Measurements from ENCODE around the gene TENM4.

TENM4 gene

DNA sequence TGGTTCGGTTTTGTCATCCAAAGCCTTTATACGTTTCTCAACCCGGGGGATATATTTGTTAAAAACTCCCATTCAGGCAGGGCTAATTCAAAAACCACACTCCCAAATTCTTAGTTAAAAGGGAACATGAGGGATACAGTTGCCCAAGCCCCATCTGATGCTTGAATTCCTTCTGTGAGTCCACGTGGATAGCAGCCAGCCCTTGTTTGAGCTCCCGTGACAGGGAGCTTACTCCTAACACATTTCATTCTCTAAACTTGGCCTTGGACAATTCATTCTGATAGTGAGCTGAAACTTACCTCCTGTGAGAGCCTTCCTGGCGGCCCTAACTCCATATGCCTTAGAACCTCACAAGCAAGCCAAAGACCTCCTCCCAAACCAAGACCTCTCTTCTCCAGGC lies 357.5 kb downstream of the TENM4 start:
- DNase-seq (ENCODE audit: low spot score) = no peak

- no peak for DNase-seq (ENCODE audit: low spot score)
Observed at GRCh38 chr11:79082907-79083306, 357.9 kb downstream of the TENM4 start.

DNA sequence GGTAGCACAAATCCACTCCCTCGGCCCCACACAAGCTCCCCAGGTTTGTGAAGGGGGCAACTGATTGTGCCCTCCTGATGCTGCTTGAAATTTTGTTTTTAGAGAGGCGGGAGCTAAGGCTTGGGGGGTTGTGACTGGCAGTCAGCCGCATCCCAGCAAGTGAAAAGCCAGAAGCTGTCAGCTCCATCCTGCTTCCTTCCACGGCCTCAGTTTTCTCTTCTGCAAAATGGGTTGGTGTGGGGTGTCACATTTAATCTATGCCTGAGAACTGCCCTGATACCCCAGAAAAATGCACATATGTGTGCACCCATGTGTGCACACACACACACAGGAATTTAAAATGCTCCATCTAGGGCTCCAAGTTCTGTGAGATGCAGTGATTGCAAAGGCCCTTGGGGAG lies 358.6 kb downstream of the TENM4 start:
- DNase-seq (ENCODE audit: low spot score) = no peak

GRCh38 chr11:79081471-79082031 lies 359.3 kb downstream of the TENM4 start:
- DNase-seq (ENCODE audit: low spot score) = no peak

DNA sequence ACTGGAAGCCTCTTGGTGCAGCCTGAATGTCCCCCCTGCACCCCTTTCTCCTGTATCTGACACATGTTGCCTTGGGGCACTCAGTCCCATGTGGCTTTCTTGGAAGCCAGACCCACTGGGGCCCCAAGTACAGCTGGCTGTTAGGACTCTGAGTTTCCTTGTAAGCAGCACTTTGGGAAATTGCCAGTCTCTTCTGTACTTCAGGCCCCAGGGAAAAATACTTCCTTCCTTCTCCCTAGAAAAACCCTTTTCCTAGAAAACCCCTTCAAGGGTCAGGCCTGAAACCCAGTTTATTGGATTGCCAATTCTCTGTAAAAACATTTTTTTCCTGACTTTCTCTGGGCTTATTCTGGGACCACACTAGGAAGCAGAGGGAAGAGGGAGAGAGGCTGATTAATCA lies 360.3 kb downstream of the TENM4 start:
- no peak for DNase-seq (ENCODE audit: low spot score)

GRCh38 chr11:79078999-79079398 lies 361.8 kb downstream of the TENM4 start:
- DNase-seq (ENCODE audit: low spot score) = no peak

DNA sequence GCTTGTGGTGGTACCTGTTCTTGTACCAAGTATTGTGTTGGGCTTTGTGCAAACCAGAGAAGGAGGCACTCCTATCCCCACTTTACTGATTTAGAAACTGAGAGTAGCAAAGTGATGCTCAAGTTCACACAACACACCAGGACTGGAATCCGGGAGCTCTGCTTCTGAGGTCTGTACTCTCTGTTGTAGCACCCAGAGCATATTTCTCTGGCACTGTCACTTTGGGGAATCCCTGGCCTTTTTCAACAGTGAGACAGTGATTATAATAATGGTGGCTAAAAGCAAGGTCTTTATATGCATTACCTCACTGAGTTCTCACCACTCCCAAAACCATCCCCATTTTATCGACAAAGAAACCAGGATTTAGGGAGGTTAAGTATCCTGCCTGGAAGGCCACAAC lies 362.4 kb downstream of the TENM4 start:
- DNase-seq (ENCODE audit: low spot score) = no peak

GRCh38 chr11:79077702-79078330 lies 363.0 kb downstream of the TENM4 start:
- DNase-seq (ENCODE audit: low spot score) = no peak

DNA sequence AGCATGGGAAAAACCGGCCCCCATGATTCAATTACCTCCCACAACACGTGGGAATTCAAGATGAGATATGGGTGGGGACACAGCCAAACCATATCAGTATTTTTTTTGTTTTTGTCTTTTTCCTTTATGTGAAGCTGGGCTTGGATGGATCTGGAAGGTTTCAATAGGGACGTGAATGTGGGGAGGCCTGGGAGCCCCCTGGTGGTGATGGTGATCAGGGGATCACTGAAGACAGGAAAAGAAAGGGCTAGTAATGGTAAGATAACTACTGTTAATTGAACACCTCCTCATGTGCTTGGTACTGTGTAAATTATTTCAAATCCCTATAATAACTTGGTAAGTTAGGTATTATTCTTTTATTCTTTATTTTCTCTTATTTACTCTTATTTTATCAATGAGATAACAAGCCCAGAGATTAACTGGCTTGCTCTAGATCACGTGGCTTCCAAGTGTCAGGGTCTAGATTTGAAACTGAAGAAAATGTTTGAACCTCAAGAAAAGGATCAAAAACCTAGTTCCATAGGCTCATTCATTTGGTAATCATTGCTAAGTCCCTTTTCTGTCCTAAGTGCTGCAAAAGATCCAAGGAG lies 364.2 kb downstream of the TENM4 start:
- no peak for DNase-seq (ENCODE audit: low spot score)

DNA sequence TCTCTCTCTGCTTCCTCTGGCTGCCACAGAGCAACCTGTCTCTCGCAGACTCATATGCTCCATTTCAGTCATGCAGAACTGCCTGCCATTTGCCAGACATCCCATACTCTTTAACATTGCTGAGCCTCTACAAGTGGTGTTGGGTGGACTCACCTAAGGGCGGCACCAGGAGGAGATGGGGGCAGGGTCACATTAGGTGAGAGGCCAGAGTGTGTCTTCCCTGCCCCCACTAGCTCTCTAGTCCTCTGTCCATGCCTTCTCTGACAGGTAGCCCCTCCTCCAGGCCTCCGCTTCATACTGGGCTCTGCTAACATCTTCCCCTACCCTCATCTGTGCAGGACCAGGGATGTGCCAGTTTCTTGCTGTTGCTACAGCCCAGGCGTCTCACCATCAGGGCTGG lies 366.3 kb downstream of the TENM4 start:
- no peak for DNase-seq (ENCODE audit: low spot score)

GRCh38 chr11:79071190-79071589 lies 369.6 kb downstream of the TENM4 start:
- no peak for DNase-seq (ENCODE audit: low spot score)

- DNase-seq (ENCODE audit: low spot score) = no peak
Observed at GRCh38 chr11:79070518-79070917, 370.3 kb downstream of the TENM4 start.

DNA sequence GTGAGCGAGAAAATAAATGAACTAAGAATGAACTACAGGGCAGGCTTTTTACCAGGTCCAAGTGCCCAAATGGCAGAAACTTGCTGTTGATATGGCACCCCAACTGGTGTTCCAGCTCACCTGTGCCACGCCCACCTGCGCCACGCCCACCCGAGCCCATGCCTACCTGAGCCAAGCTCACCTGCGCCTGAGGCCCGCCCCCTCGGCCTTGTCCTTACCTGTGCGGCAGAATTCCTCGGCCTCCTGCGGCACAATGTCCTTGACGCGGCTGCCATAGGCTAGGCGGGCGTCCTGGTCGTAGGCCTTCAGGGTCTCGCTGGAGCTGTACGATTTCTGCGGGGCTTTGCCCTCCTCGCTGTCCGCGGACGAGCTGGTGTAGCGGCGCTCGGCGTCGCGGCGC lies 371.3 kb downstream of the TENM4 start:
- DNase-seq (ENCODE audit: low spot score) = no peak

- no peak for DNase-seq (ENCODE audit: low spot score)
Observed at GRCh38 chr11:79068356-79068755, 372.5 kb downstream of the TENM4 start.

- no peak for DNase-seq (ENCODE audit: low spot score)
Observed at GRCh38 chr11:79067352-79067679, 373.5 kb downstream of the TENM4 start.

- no peak for DNase-seq (ENCODE audit: low spot score)
Observed at GRCh38 chr11:79066456-79067351, 374.1 kb downstream of the TENM4 start.

DNA sequence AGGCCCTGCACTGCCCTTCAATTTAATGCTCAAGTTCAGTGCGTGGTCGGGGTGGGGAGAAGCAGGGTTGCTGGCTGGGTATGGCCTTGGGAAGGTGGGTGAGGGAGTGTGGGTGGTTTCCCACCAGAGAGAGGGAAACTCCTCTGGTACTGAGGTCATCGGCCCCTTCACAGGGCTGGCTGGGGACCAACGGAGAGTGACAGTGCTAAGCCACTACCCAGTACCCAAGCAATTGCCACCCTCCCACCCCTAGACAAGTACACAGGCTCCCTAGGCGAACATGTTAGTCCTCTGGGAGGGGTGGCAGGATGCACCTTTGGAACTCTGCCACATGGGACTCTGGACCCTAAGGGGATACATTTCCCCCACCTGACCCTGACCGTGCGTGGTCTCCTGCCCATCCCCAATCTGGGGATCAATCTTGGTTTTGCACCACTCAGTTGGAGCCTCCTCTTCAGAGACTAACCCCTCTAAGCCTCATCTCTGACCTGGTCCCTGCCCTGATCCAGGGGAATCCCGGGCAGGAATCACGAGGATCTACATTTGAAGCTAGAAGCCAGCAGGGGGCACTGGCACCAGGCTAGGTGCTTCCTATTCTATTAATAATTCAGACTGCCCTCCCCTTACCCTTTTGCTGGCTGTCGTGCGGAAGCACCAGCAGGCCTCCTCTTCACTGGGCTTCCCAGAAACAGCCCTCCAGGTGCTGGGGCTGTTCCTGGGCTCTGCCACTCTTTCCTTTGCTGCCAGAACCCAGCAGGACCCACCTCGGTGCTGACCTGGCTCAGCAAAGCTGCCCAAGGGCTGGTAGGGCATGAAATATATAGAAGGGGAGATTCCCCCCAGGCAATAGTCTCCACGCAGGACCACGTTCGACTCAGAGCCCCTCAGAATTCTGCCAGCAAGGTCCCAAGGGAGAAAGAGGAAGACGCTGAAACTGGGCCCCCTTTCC lies 377.7 kb downstream of the TENM4 start:
- DNase-seq (ENCODE audit: low spot score) = no peak

GRCh38 chr11:79060081-79060953 lies 380.5 kb downstream of the TENM4 start:
- no peak for DNase-seq (ENCODE audit: low spot score)

DNA sequence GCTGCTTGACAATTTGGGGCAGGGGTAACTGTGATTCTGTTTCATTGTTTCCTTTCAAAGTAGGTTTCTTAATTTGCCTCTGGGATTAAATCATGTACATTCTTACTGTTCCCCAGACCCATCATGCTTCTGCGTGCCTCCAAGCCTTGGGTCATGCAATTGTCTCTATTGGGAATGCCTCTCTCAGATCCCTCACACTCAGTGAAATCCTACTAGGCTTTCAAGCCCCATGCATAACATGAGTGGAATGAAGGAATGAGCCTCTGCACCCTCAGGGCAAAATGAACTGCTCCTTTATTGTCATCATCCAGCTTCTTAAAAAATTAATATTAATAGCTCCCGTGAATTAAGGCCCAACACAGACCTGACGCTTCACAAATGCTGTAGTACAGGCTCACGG lies 381.7 kb downstream of the TENM4 start:
- no peak for DNase-seq (ENCODE audit: low spot score)

GRCh38 chr11:79055856-79056631 lies 384.8 kb downstream of the TENM4 start:
- DNase-seq (ENCODE audit: low spot score) = no peak

Measured in CD4-positive, alpha-beta T cell treated with Interleukin-2 at 100 ng/mL for 4 hours (primary cell).